HepG2 (cell line): Measurements from ENCODE around the gene CDC123. TPM values are rescaled to one million over a fixed set of nuclear protein-coding genes. Genes with fewer than 3 reads are reported as not detected.

Experiments used
- ARID2 ChIP-seq: sonication (generic); formaldehyde crosslinking; IDR thresholded peaks from 2 replicates; pipeline ENCODE4 v1.8.1; 2022; ENCODE audit warnings: mild to moderate bottlenecking, missing genetic modification reagents, borderline replicate concordance
- ATF1 ChIP-seq: IDR thresholded peaks from 2 replicates; pipeline ENCODE4 v1.6.1; 2016; ENCODE audit warnings: mild to moderate bottlenecking, control low read depth
- ATF2 ChIP-seq: sonication (generic); formaldehyde crosslinking; IDR thresholded peaks from 2 replicates; pipeline ENCODE4 v1.4.0; 2020; ENCODE audit warnings: missing genetic modification reagents
- CCDC6 ChIP-seq: sonication (generic); formaldehyde crosslinking; IDR thresholded peaks from 2 replicates; pipeline ENCODE4 v1.8.1; 2022; ENCODE audit warnings: mild to moderate bottlenecking, missing genetic modification reagents, moderate library complexity
- DZIP1 ChIP-seq: sonication (generic); formaldehyde crosslinking; IDR thresholded peaks from 2 replicates; pipeline ENCODE4 v1.5.0; 2020; ENCODE audit warnings: mild to moderate bottlenecking, missing genetic modification reagents
- PHF21A ChIP-seq: sonication (generic); formaldehyde crosslinking; IDR thresholded peaks from 2 replicates; pipeline ENCODE4 v1.5.0; 2020; ENCODE audit warnings: mild to moderate bottlenecking, missing genetic modification reagents
- PITX1 ChIP-seq: sonication (generic); formaldehyde crosslinking; IDR thresholded peaks from 2 replicates; pipeline ENCODE4 v1.5.1; 2020; ENCODE audit warnings: mild to moderate bottlenecking, missing genetic modification reagents
- RORA ChIP-seq: sonication (generic); formaldehyde crosslinking; IDR thresholded peaks from 2 replicates; pipeline ENCODE4 v1.5.0; 2020; ENCODE audit warnings: mild to moderate bottlenecking, missing genetic modification reagents, moderate library complexity
- SNAPC4 ChIP-seq: sonication (generic); formaldehyde crosslinking; IDR thresholded peaks from 2 replicates; pipeline ENCODE4 v1.4.0; 2020; ENCODE audit warnings: mild to moderate bottlenecking, missing genetic modification reagents
- ZNF20 ChIP-seq: sonication (generic); formaldehyde crosslinking; IDR thresholded peaks from 2 replicates; pipeline ENCODE4 v1.4.0; 2020; ENCODE audit warnings: mild to moderate bottlenecking, moderate library complexity, missing genetic modification reagents
- ZNF704 ChIP-seq: sonication (generic); formaldehyde crosslinking; IDR thresholded peaks from 2 replicates; pipeline ENCODE4 v1.8.1; 2023; ENCODE audit warnings: mild to moderate bottlenecking, inconsistent platforms, moderate library complexity, missing genetic modification reagents, borderline replicate concordance
- polyA plus RNA-seq, 8 experiments: library from polyadenylated mRNA; depleted of rRNA in 3 of 8; stranded (reverse) in 7 of 8; unstranded in 1 of 8; fragments of >200 nt; fragmentation: Illumina TruSeq in 4 of 8; extraction: Trizol in 4 of 8; gene quantifications; 2 replicates each; pipeline versions ENCODE4 v1.2.1 to v1.2.3, GENCODE V29; 2011 to 2016; ENCODE audit warnings: low read depth in 4 of 8, missing spikeins in 1 of 8, mixed read lengths in 1 of 8; ENCODE audit not compliant: insufficient read depth in 1 of 8
- total RNA-seq, 5 experiments: library from RNA; depleted of rRNA; stranded (reverse); fragments of >200 nt; fragmentation: Illumina TruSeq; extraction: Trizol; gene quantifications; 2 replicates each; pipeline ENCODE4 v1.2.3, GENCODE V29; 2016; ENCODE audit warnings: low read depth in 1 of 5
- TF ChIP-seq, protein P1 (sequence below): sonication (generic); formaldehyde crosslinking; IDR thresholded peaks from 2 replicates; pipeline ENCODE4 v1.5.0; 2020; ENCODE audit warnings: mild to moderate bottlenecking, missing genetic modification reagents, borderline replicate concordance

Gene CDC123
- total and polyA plus RNA-seq, 2 of the 13 experiments (the other 11 are each of a cell fraction or from before 2014, with no cell fraction given), result 63.3 to 153 TPM

DNA sequence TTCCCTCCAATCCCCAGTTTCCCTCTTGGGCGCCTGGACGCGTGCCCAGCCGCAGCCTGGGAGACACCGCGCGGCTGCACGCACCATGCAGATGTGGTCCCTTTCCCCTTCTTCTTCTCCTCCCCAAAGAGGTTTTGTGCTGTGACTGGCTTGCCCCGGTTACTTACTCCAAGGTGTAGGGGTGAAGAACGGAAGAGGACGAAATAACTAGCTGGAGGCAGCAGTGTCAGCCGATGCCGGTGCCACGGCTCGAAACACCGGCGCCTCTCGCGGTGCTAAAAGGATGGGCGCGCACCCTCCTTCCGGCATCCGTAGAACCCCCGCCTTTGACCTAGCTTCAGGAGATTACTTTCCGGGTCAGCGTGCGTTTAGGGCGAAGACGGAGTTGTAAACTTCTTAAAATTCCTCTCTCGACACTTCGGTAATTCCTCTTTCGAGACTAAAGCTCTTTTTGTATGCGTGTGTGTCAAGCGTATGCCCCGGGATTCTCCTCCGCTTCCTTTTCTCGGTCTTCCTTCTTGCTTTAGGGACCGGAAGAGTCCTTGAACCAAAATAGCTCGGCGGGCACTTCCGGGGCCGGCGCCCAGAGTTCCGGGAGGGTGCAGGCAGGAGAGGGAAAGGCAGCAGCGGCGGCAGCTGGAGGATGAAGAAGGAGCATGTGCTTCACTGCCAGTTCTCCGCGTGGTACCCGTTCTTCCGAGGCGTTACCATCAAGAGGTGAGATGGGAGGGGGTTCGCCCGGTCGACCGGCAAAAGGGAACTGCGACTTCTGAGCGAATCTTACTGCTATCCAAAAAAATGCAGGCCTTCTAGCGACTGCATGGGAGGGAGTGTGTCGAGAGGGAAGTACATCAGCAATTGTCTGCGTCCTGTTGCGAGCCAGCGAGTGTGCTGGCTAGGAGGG is at the start of gene CDC123, which contains the start of gene NUDT5 (continued):
- peak; percentile 79; the same call in 1 of the 2 replicates for TF ChIP-seq SNAPC4 (CRISPR knock-in tag)
- no peak for TF ChIP-seq PITX1 (CRISPR knock-in tag)
- 0 out of 2 replicates have a peak, but pooled peaks have one; percentile 26 for TF ChIP-seq CCDC6 (CRISPR knock-in tag)
- TF ChIP-seq ATF1 (CRISPR knock-in tag), result no peak
- TF ChIP-seq PHF21A (CRISPR knock-in tag), result peak; percentile 73; the same call in 1 of the 2 replicates
- TF ChIP-seq ZNF704 (CRISPR knock-in tag), result peak; percentile 63; the same call in 1 of the 2 replicates
- peak; percentile 68; the same call in 1 of the 2 replicates for TF ChIP-seq ZNF20 (CRISPR knock-in tag)
- TF ChIP-seq ARID2 (CRISPR knock-in tag), result 0 out of 2 replicates have a peak, but pooled peaks have one; percentile 39
- TF ChIP-seq RORA (CRISPR knock-in tag), result no peak
- TF ChIP-seq DZIP1 (CRISPR knock-in tag), result no peak; the same call in 1 of the 2 replicates
- peak; percentile 73; the same call in 1 of the 2 replicates for TF ChIP-seq ATF2 (CRISPR knock-in tag)
- TF ChIP-seq, protein P1, sequence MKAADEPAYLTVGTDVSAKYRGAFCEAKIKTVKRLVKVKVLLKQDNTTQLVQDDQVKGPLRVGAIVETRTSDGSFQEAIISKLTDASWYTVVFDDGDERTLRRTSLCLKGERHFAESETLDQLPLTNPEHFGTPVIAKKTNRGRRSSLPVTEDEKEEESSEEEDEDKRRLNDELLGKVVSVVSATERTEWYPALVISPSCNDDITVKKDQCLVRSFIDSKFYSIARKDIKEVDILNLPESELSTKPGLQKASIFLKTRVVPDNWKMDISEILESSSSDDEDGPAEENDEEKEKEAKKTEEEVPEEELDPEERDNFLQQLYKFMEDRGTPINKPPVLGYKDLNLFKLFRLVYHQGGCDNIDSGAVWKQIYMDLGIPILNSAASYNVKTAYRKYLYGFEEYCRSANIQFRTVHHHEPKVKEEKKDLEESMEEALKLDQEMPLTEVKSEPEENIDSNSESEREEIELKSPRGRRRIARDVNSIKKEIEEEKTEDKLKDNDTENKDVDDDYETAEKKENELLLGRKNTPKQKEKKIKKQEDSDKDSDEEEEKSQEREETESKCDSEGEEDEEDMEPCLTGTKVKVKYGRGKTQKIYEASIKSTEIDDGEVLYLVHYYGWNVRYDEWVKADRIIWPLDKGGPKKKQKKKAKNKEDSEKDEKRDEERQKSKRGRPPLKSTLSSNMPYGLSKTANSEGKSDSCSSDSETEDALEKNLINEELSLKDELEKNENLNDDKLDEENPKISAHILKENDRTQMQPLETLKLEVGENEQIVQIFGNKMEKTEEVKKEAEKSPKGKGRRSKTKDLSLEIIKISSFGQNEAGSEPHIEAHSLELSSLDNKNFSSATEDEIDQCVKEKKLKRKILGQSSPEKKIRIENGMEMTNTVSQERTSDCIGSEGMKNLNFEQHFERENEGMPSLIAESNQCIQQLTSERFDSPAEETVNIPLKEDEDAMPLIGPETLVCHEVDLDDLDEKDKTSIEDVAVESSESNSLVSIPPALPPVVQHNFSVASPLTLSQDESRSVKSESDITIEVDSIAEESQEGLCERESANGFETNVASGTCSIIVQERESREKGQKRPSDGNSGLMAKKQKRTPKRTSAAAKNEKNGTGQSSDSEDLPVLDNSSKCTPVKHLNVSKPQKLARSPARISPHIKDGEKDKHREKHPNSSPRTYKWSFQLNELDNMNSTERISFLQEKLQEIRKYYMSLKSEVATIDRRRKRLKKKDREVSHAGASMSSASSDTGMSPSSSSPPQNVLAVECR (CRISPR knock-in tag), result peak; percentile 92
